NCI-H1092 treated with DMSO at 0.1 percent for 48 hours (cell line): ENCODE measurements around the gene SEC14L1.

ENCODE experiments used
- DNase-seq: peaks from one replicate; lab custom pipeline; 2025; lab: John Stamatoyannopoulos, UW

The SEC14L1 gene

GRCh38 chr17:77191244-77191643, 50.5 kb downstream of the SEC14L1 start:
- no peak for DNase-seq

- no peak for DNase-seq
Measured at GRCh38 chr17:77193653-77194052, 52.9 kb downstream of the SEC14L1 start.

GRCh38 chr17:77194179-77194578, 53.4 kb downstream of the SEC14L1 start:
- no peak for DNase-seq

- no peak for DNase-seq
Measured at GRCh38 chr17:77196251-77196650, 55.5 kb downstream of the SEC14L1 start.

GRCh38 chr17:77197115-77197514, 56.3 kb downstream of the SEC14L1 start:
- DNase-seq: no peak

GRCh38 chr17:77200711-77201110, 59.9 kb downstream of the SEC14L1 start:
- no peak for DNase-seq

- DNase-seq: no peak
Measured at GRCh38 chr17:77203436-77203835, 62.7 kb downstream of the SEC14L1 start.

DNA sequence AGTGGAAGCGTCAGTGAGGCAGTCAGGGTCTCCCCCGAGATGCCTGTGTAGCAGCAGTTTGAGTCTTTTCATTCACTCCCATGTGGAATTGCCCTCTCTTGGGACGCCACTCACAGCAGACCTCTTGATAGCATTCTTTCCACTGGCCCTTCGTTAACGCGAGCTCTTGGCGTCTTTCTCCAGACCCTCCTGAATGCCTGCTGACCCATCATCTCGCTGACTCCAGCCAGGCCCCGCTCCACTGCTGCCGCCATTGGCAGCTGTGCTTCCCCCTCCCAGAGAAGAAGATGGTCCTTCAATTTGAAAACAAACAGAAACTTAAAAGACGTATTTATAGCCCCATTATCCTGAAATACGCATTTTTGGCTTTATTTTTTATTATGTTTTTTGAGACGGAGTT, 63.1 kb downstream of the SEC14L1 start:
- no peak for DNase-seq

DNA sequence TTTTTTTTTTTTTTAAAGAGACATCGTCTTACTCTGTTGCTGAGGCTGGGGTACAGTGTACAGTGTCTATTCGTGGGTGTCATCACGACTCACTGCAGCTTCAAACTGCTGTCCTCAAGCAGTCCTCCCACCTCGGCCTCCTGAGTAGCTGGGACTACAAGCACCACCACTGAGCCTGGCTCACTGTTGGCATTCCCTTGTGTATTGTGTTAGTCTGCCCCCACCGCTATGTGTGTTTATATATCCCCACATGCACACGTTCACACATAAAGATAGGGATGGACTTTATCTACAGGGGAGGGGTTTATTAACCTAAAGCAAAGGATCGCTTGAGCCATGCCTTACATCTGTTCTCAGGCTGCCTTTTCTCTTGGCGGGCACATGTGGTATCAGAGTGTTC, 63.8 kb downstream of the SEC14L1 start:
- no peak for DNase-seq

- DNase-seq: no peak
Measured at GRCh38 chr17:77205396-77206125, 64.8 kb downstream of the SEC14L1 start.

DNA sequence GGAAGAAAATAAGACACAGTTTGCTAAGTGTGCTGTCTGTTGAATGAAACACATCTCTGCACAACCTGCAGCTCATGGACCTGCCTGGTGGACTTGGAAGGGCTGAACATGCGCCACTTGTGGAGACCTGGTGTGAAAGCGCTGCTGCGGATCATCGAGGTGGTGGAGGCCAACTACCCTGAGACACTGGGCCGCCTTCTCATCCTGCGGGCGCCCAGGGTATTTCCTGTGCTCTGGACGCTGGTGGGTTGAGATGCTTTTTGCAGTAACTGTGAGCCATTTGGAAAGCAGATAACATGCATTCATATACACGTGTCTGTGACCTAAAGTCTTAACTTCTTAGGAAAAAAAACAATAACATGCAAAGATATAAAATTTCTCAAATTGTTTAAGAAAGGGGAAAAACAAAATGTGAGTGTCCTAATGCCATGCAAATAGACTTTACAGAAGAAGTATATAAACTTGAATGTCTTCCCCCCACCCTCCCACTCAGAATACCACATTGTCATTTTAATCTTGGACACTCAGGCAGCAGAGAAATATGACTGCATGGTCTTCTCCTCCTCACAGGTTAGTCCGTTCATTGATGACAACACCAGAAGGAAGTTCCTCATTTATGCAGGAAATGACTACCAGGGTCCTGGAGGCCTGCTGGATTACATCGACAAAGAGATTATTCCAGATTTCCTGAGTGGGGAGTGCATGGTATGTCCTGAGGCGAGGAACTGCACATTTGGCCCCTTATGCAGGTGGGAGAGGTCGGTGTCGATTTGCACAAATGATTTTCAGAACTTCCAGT, 65.6 kb downstream of the SEC14L1 start:
- no peak for DNase-seq

GRCh38 chr17:77207689-77208216, 67.0 kb downstream of the SEC14L1 start:
- DNase-seq: no peak

DNA sequence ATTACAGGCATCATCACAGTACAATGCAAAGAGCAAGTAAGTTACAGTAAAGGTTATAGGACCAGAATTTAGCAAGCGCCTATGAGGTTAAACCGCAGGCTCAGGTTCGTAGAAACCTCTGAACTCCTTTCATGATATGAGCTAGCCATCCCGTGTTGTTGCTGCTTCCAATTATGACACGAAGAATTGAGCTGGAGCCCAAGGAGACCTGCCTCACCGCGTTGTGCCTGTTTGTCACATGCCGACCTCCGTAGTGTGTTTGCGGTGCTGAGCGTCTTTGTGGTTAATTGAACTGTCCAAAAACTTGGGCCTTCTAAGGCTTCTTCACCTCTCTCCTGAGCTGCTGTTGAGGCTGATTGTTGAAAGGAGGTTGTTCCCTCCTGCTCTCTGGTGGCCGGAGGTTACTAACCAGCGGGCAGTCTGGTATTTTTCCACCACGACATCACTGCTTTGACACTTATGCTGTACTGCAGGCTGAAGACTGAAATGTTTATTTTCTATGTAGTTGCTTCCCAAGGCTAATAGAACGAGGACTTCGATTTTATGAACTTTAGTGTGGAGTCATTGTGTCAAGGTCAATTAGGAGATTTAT, 67.5 kb downstream of the SEC14L1 start:
- DNase-seq: peak; percentile 50

- no peak for DNase-seq
Measured at GRCh38 chr17:77208856-77209255, 68.1 kb downstream of the SEC14L1 start.

DNA sequence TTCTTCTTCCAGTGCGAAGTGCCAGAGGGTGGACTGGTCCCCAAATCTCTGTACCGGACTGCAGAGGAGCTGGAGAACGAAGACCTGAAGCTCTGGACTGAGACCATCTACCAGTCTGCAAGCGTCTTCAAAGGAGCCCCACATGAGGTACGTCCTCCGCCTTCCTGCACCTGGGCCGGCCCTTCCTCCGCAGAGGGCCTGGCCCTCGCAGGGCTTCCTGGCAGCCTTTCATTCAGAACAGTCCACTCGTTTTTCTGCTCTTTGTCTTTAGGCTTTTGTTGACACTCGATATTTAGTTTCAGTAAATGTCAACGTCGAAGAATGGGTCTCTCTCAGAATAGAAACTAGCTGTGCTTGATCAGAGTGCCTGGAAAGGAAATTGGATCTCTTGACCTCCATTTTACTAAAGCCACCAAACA, 68.6 kb downstream of the SEC14L1 start:
- peak; percentile 87 for DNase-seq

- no peak for DNase-seq
Measured at GRCh38 chr17:77210331-77210730, 69.6 kb downstream of the SEC14L1 start.

DNA sequence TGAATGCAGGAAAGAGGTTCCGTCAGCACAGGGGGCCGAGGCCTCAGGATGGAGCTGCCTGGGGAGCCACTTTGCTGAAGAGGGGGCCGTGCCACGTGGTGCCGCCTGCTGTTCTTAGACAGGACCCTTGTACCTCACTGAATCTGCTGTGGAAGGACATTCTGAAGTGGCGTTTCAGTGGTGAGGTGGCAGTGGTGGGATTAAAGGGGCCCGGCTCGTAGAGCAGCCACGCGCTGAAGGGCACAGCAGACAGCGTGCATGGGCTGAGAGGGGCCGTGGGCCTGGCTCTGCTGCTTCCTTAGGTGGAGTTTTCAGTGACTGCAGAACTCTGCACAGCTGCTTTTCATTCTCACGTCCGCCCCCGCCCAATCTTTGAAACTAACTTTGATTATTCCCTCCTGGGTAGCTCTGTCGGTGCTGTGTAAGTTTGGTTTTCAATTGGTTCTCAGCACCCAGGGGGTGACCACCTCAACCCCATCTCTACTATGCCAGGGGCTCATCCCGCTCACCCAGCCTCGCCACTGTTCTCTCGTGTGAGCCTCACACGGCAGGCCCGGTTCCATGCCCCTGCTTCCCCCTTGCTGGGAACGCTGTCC, 70.3 kb downstream of the SEC14L1 start:
- no peak for DNase-seq

GRCh38 chr17:77211681-77212080, 70.9 kb downstream of the SEC14L1 start:
- DNase-seq: no peak

GRCh38 chr17:77212081-77212832, 71.5 kb downstream of the SEC14L1 start:
- no peak for DNase-seq

GRCh38 chr17:77212833-77213777, 72.3 kb downstream of the SEC14L1 start:
- no peak for DNase-seq

- no peak for DNase-seq
Measured at GRCh38 chr17:77213778-77214132, 73.0 kb downstream of the SEC14L1 start.
